ENCODE measurements around the gene PPP2R2C. TPM values are rescaled to one million over a fixed set of nuclear protein-coding genes. Genes with fewer than 3 reads are reported as not detected.

Gene PPP2R2C
- total RNA-seq, 2 donors from 2014 or later = 0.53 TPM; not detected in 1

DNA sequence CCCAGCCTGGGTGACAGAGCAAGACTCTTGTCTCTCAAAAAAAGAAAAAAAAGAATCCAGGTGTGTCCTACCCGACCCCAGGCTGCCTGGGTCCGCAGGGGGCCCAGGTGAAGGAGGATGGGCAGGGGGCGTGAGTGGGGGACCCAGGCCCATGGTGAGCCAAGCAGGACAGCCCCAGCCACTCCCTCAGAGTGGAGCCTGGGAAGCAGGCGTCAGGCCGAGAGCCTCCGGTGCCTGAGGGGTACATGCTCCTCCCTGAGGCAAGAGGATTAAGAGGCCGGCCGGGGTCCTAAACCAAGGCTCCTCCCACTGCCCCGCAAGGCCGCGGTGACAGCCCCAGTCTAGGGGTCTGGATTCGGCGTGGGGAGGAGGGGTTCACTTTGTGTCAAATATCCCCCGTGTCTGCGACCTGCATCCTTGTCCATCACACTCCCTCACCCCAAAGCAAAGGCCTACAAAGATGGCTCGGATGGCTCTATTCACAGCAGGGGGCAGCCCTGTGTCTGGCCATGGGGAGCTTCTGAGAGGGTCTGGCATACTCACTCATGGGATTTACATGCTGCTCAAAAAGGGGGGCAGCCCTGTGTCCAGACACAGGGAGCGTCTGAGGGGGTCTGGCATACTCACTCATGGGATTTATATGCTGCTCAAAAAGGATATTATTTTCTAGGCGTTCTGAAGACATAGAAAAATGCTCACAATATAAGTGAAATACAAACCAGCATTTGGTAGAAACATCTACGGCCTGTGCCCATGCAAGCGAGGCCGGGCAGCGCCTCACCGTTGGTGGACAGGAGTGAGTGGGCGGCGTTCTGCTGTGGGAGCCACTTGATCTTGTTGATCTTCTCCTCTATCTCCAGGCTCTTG is 94.6 kb downstream of the PPP2R2C start:
- DNase-seq (no peak), ATAC-seq (no peak)
- intact Hi-C loops (cut with DNase I, micrococcal nuclease) = no loop called here

GRCh38 chr4:6375620-6376295 is 96.7 kb downstream of the PPP2R2C start:
- no peak for ATAC-seq
- no peak for DNase-seq
- intact Hi-C loops (cut with DNase I, micrococcal nuclease) = no loop called here

DNA sequence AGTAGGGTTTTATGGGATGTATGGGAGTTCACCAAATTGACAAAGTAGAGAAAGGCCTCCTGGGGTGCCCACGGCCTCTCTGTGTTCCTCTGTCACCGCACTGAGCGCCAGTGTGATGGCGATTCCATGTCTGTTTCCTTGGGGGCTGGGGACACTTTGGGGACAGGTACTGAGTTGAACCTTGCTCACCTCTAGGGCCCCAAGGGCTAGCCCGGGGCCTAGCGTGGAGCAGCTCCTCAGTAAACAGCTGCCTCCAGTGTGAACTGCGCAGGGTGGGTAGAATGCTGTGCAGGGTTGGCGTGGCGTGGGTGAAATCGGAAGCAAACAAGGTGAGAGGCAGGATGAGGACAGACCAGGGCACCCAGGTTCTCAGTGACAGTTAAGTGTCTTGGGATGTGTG is 97.8 kb downstream of the PPP2R2C start:
- ATAC-seq (no peak), DNase-seq (no peak)
- intact Hi-C loops (cut with DNase I, micrococcal nuclease) = no loop called here

DNA sequence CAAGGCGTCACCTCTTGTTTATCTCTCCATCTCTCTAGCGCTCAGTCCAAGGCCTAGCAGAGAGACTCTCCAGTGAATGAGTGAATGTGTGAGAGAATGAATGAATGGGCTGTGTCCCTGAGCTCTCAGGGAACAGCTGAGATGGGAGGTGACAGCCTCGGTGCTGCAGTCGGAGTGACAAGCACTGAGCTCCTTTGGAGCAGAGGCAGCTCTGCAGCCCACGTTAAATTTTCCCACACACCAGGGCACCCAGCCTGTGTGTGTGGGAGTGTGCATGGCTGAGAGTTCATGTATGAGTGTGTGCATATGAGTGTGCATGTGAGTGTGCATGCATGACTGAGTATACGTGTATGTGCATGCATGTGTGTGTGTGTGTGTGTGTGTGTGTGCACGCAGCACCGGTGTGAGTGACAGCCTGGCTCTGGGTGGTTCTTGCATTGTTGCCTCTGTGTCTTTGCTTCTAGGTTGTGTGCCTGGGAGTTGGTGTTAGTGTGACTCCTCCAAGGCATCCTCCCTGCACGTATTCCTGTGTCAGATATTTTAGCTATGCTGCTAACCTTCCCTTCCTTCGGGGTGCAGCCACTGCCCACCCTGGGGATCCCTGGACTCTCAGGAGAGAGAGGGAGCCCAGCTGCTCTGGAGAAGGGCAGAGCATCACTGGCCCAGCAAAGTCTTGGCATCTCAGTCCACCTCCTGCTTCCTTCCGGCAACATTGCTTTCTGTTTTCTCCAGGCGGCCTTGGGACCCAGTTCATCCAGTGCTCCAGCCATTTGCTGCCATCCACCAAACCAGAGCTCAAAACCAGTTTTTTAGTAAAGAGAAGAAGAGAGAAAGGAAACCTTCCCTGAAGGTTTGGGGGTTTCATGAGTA is 98.6 kb downstream of the PPP2R2C start:
- intact Hi-C loops (cut with DNase I, micrococcal nuclease) = no loop called here
- no peak for DNase-seq
- ATAC-seq = no peak

- intact Hi-C loops (cut with DNase I, micrococcal nuclease) = no loop called here
- no peak for DNase-seq
- peak; percentile 56 for ATAC-seq
Observed at GRCh38 chr4:6372649-6373525, 99.5 kb downstream of the PPP2R2C start.

DNA sequence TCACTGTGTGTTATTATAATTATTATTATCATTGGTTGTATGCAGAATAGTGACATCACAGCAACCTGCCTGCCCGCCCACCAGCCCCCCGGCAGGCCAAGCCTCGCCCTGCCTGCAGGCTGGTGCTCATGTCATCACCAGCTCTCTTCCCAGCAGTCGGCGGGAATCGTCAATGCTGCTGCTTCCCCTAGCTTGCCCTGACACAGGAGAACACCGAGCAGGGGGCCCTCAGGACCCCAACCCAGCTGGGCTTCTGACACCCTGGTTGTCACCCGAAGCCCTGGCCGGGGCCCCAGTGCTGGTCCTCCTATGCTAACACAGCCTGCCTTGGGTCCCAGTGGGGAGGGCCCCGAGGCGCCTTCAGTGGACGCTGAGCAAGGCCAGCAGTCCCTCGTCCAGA is 100.6 kb downstream of the PPP2R2C start:
- no peak for DNase-seq
- intact Hi-C loops (cut with DNase I, micrococcal nuclease) = no loop called here
- ATAC-seq = no peak

DNA sequence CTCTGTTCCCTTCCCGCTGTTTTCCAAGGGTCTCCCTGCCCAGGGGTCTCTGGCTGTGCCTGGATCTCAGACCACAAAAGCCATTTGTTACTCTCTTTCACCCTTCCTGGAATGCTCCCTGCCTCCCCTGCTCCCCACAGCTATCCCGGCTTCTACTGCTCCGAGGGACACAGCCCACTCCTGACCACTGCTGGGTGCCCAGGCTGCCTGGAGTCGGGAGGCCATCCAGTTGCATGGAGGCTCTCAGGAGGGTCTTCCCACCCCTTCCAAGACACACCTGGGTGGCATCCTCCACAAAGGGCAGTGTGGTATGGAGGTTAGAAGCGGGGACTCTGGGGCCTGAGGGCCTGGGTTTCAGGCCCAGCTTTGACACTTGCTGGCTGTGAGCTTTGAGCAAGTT is 101.1 kb downstream of the PPP2R2C start:
- ATAC-seq (no peak), DNase-seq (no peak)
- intact Hi-C loops (cut with DNase I, micrococcal nuclease) = no loop called here

GRCh38 chr4:6369924-6370645 is 102.3 kb downstream of the PPP2R2C start:
- no peak for DNase-seq
- ATAC-seq = no peak
- intact Hi-C loops (cut with DNase I, micrococcal nuclease) = no loop called here

DNA sequence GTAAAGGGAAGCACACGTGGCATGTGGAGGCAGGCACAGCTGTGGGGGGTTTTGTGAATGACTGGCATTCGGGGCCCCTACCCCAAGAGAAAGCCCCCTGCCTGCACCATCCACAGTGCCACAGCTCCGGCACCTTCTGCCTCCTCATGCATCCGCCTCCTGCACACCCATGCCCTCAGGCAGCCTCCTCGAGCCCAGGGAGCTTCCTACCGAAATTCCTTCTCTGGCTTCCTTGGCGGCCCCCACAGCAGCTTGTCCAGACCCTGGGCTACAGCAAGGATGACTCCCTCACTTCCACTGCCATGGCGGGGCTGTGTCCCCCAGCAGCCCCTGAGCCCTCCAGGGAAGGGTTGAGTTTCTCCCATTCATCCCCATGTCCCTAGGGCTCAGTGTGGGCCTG is 102.9 kb downstream of the PPP2R2C start:
- ATAC-seq (no peak), DNase-seq (no peak)
- intact Hi-C loops (cut with DNase I, micrococcal nuclease) = no loop called here

DNA sequence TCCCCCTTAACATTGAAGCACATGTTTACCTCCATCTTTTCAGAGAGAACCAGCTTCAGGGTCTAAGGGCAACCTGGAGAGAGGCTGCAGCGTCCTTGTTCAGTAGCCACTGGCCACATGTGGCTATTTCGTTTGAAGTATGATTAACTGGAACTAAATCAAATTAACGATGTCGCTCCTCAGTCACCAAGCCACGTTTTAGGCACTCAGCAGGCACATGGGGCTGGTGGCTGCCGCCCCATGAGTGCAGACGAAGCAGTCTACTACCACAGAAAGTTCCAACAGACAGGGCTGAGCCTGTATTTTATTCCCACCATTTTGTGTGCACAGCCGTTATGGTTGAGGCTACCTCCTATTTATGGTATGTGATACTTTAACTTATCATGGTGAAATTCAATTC is 103.4 kb downstream of the PPP2R2C start:
- intact Hi-C loops (cut with DNase I, micrococcal nuclease) = no loop called here
- no peak for ATAC-seq

GRCh38 chr4:6368601-6369000 is 103.8 kb downstream of the PPP2R2C start:
- intact Hi-C loops (cut with DNase I, micrococcal nuclease) = no loop called here
- no peak for DNase-seq
- peak; percentile 56 for ATAC-seq

More for the DNA sequence above, 103.4 kb downstream of the PPP2R2C start:
- no peak for DNase-seq

GRCh38 chr4:6368096-6368495 is 104.3 kb downstream of the PPP2R2C start:
- DNase-seq = no peak
- ATAC-seq = no peak
- intact Hi-C loops (cut with DNase I, micrococcal nuclease) = no loop called here

GRCh38 chr4:6367371-6367851 is 105.0 kb downstream of the PPP2R2C start:
- DNase-seq (no peak), ATAC-seq (no peak)
- intact Hi-C loops (cut with DNase I, micrococcal nuclease) = no loop called here

- ATAC-seq (no peak), DNase-seq (no peak)
- intact Hi-C loops (cut with DNase I, micrococcal nuclease) = no loop called here
Observed at GRCh38 chr4:6366581-6366980, 105.8 kb downstream of the PPP2R2C start.

DNA sequence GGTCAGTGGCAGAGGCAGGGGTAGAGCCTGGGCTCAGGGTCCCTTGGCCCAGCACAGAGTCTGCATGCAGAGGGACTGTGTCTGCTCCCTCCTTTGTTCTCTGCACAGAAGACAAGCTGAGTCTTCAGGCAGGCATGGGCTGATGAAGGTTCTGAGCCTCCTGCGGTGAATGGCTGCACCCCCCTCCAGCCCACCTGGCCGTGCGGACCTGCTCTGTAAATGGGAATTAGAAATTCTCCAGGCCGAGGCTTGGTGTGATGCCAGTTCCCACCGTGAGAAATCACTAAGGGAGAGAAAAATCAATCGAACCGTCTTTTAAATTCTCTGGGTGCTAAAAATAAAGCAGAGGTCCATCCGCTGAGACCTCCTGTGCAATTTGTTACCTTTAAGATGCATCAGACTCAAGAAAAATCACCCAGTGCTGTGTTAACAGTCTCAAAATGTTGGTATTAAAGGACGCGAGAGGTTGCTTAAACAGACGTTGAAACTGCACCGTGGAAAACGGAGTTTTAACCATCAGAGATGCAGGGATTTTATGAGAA is 106.8 kb downstream of the PPP2R2C start:
- ATAC-seq (no peak), DNase-seq (no peak)
- intact Hi-C loops (cut with DNase I, micrococcal nuclease) = no loop called here

- ATAC-seq (no peak), DNase-seq (no peak)
- intact Hi-C loops (cut with DNase I, micrococcal nuclease) = no loop called here
Observed at GRCh38 chr4:6364581-6364980, 107.8 kb downstream of the PPP2R2C start.

- DNase-seq = no peak
- no peak for ATAC-seq
- intact Hi-C loops (cut with DNase I, micrococcal nuclease) = no loop called here
Observed at GRCh38 chr4:6364146-6364545, 108.3 kb downstream of the PPP2R2C start.

DNA sequence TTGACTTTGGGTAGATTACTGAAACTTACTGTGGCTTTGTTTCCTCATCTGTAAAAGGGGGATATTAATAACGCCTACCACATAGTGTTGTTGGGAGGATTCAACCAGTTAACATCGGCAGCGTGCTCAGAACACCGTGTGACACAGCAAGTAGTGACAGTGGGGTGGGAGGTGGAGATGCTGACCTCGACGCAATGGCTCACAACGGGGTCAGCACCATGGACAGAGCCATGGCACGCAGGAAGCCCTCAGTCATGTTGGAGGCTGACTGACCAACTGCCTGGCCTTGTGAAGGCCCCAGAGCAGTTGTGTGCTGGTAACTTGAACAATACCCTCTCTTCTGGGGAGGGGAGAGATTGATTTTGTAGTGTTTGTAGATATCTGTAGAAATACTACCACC is 109.5 kb downstream of the PPP2R2C start:
- no peak for ATAC-seq
- intact Hi-C loops (cut with DNase I, micrococcal nuclease) = no loop called here
- DNase-seq = peak in 1 of 2 donors; percentile 37

Measured in left colon (tissue), 2 donors.